ENCODE results near the gene PRR13. TPM values are rescaled to one million over a fixed set of nuclear protein-coding genes. Genes with fewer than 3 reads are reported as not detected.

Gene PRR13
- total and polyA plus RNA-seq, 2 of the 8 experiments (the other 6 are each of a cell fraction or from before 2014, with no cell fraction given) = 82.9 to 185 TPM

- Histone ChIP-seq H2BK12ac (ENCODE audit: low read depth, low read length) (no peak overlapping the region), H3K79me2 (ENCODE audit: control insufficient read depth in 1 of 2, insufficient read depth in 2 of 2, low read length in 2 of 2) (no peaks in the 10 kb centered on the region), H3K4me2 (ENCODE audit: insufficient read depth in 1 of 2, low read depth in 2 of 2, low read length in 2 of 2) (no peak overlapping the region), H3K79me1 (ENCODE audit: low read depth, low read length) (no peaks in the 10 kb centered on the region), H3K36me3 (ENCODE audit: control insufficient read depth in 2 of 4, insufficient read depth in 4 of 4, low read length in 3 of 4) (no peaks in the 10 kb centered on the region), H3K23ac (ENCODE audit: insufficient read length) (no peak overlapping the region), H2BK120ac (replicated peaks; ENCODE audit: low read depth, low read length) (no peak overlapping the region), H3K4me1 (replicated peaks in 1 of 4; ENCODE audit: control insufficient read depth in 3 of 4, insufficient read depth in 4 of 4, low read length in 3 of 4) (peaks cover 0 to 5% (median 1%) of the 10 kb centered on the region in 4 experiments; a peak in 3 of 7 replicates), H3K23me2 (ENCODE audit: low read depth, low read length) (no peaks in the 10 kb centered on the region), H3K56ac (replicated peaks; ENCODE audit: insufficient read length, low read depth, low read length) (no peak overlapping the region), H2BK20ac (ENCODE audit: low read length) (no peak overlapping the region), H3K4me3 (ENCODE audit: extremely low read depth in 1 of 4, insufficient read depth in 2 of 4, low read depth in 3 of 4, low read length in 4 of 4) (no peak overlapping the region), H3K27ac (ENCODE audit: low read depth, low read length) (no peak overlapping the region), H4K91ac (replicated peaks; ENCODE audit: insufficient read length, low read length) (no peak overlapping the region), H2BK5ac (ENCODE audit: low read depth, low read length) (no peak overlapping the region), H4K5ac (ENCODE audit: insufficient read length, low read depth, low read length) (no peak overlapping the region), H2AK5ac (ENCODE audit: low read depth, low read length) (no peak overlapping the region; the same call in 1 of the 2 replicates), H3K18ac (ENCODE audit: extremely low read depth, low read length) (no peak overlapping the region), H2AFZ (ENCODE audit: low read length) (no peak overlapping the region), H3K14ac (ENCODE audit: insufficient read length) (no peak overlapping the region), H4K8ac (ENCODE audit: extremely low read depth, insufficient read depth, low read length) (no peak overlapping the region; the same call in 1 of the 2 replicates), H2BK15ac (ENCODE audit: low read length) (no peak overlapping the region), H3K9ac (replicated peaks in 1 of 4; ENCODE audit: extremely low read depth in 1 of 4, low read depth in 3 of 4, low read length in 3 of 4) (no peak overlapping the region), H3K4ac (replicated peaks; ENCODE audit: insufficient read length, low read depth, low read length) (no peak overlapping the region), H3K9me3 (ENCODE audit: insufficient read depth in 2 of 2, low read depth in 1 of 2, low read length in 1 of 2) (no peaks in the 10 kb centered on the region), H3K27me3 (replicated peaks in 1 of 4; ENCODE audit: control insufficient read depth in 3 of 4, extremely low read depth in 1 of 4, insufficient read depth in 3 of 4, low read length in 3 of 4) (no peaks in the 10 kb centered on the region), H4K20me1 (replicated peaks in 1 of 2; ENCODE audit: control insufficient read depth in 1 of 2, insufficient read depth in 2 of 2, low read length in 2 of 2) (no peaks in the 10 kb centered on the region)
- ChIA-PET POLR2A (ENCODE audit: partially characterized antibody) (interaction anchor here (0.6 to 2.3 kb wide), 16 partner anchors 7 to 418 kb away, joined by 3 to 15 read pairs (median 4); partner anchors contain the start of genes PRR13 and TARBP2), CTCF (ENCODE audit: partially characterized antibody) (interaction anchor here (0.5 to 5.3 kb wide), 16 partner anchors 9 to 245 kb away, joined by 3 to 37 read pairs (median 3); partner anchors contain the start of genes AAAS and ZNF740)
- DNase-seq (ENCODE audit: low read depth in 1 of 2, low spot score in 2 of 2) (no peak), FAIRE-seq (no peak)
- 85% methylated on average over 6 of the region's 9 CpGs; no CpG with 5 or more reads in 1 of the 2 experiments for WGBS, 2 experiments (ENCODE audit: extremely low coverage in 1 of 2, insufficient coverage in 1 of 2, insufficient read length in 1 of 2, insufficient replicate concordance in 2 of 2, low coverage in 1 of 2, low lambda C conversion rate in 2 of 2, missing lambda C conversion rate in 1 of 2)
- TF ChIP-seq MAFK (IDR thresholded peaks at IDR 0.05; ENCODE audit: low read depth, low read length) (no peak), RAD21 (IDR thresholded peaks at IDR 0.05 in 1 of 2, conservative IDR thresholded peaks at IDR 0.05 in 1 of 2; ENCODE audit: low read depth in 2 of 2, low read length in 2 of 2) (no peak)
- TF ChIP-seq, protein P1, sequence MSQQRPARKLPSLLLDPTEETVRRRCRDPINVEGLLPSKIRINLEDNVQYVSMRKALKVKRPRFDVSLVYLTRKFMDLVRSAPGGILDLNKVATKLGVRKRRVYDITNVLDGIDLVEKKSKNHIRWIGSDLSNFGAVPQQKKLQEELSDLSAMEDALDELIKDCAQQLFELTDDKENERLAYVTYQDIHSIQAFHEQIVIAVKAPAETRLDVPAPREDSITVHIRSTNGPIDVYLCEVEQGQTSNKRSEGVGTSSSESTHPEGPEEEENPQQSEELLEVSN (IDR thresholded peaks at IDR 0.05) = no peak
These were observed 16.7 kb upstream of the PRR13 start for GRCh38 chr12:53424626-53425514.
